HG03060 (cell line): ENCODE results near the gene BCAS3.

Experiments used
- ATAC-seq: cut with Tn5 transposase; IDR thresholded peaks from one replicate; pipeline ENCODE4 v1.9.1; 2021; ENCODE audit warnings: low read depth, moderate number of reproducible peaks; ENCODE audit not compliant: unreplicated experiment

Gene BCAS3

GRCh38 chr17:61208301-61209105, 530.9 kb downstream of the BCAS3 start:
- no peak for ATAC-seq

GRCh38 chr17:61209106-61209439, 531.4 kb downstream of the BCAS3 start:
- ATAC-seq = no peak

- ATAC-seq = no peak
Observed at GRCh38 chr17:61209525-61209924, 531.9 kb downstream of the BCAS3 start.

DNA sequence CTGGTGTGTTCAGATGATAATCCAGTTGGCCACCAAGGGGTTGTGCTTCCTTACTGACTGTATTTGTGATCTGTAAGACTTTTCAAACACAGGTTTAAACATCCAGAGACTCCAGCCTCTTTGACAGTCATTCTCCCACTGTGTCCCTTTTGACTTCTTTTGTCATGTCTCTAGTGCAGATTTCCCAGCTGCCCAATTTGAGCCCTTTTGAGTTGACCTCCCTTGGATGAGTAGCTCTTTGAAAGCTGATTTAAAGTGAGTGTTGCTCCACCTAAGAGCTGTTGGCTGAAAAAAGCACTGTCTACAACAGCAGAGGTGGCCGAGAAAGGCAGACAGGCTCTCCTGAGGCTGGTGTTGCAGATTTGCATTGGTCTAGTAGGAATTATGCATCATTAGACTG, 533.6 kb downstream of the BCAS3 start:
- ATAC-seq = no peak

GRCh38 chr17:61212655-61213054, 535.0 kb downstream of the BCAS3 start:
- no peak for ATAC-seq

GRCh38 chr17:61214753-61215152, 537.1 kb downstream of the BCAS3 start:
- no peak for ATAC-seq

GRCh38 chr17:61216066-61216465, 538.4 kb downstream of the BCAS3 start:
- no peak for ATAC-seq

DNA sequence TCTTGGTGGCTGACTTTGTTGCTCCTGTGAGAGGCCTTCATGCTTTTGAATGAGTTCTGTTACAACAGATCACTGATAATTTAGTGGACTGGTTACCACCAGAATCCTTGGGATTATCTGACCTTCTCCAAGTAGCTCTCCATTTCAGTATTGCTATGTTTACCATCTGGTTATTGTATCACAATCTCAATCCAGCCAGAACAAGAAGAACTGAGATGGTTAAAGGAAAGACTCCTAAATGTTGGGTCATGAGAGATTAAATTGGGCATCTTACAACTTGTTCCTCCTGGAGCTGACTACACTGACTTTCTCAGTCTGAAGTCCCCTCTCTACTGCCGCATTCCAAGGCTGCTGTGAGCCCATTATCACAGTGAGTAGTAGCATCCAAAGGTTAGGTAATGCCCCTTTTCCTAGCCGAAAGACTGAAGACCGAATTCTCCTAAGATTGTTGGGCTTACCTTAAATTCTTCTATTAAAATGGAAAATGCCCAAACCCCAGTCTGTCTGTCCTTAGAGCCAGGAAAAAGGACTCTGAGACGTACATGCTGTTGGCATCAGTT, 540.3 kb downstream of the BCAS3 start:
- ATAC-seq = no peak

- ATAC-seq = no peak
Observed at GRCh38 chr17:61218438-61218837, 540.8 kb downstream of the BCAS3 start.

DNA sequence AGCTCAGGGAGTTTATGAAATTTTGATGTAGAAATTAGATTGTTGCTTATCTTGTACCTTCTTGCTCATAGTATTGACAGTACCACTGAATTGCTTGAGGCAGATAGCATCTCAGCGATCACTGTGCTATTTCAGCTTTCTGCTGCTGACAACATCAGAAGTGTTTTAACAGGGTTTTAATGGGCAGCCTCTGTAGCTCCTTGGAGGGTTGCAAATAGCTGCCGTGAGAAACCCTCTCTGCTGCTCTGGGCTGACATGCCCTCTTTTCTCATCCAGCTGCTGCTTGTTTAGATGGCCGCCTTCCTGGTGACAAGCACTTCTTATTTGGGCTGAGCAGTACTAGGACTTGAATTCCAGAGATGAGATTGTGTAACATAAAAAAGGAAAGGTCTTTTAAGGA, 541.8 kb downstream of the BCAS3 start:
- no peak for ATAC-seq

GRCh38 chr17:61221181-61221580, 543.5 kb downstream of the BCAS3 start:
- ATAC-seq = no peak

- no peak for ATAC-seq
Observed at GRCh38 chr17:61221597-61222471, 544.2 kb downstream of the BCAS3 start.

- no peak for ATAC-seq
Observed at GRCh38 chr17:61223725-61224124, 546.1 kb downstream of the BCAS3 start.

DNA sequence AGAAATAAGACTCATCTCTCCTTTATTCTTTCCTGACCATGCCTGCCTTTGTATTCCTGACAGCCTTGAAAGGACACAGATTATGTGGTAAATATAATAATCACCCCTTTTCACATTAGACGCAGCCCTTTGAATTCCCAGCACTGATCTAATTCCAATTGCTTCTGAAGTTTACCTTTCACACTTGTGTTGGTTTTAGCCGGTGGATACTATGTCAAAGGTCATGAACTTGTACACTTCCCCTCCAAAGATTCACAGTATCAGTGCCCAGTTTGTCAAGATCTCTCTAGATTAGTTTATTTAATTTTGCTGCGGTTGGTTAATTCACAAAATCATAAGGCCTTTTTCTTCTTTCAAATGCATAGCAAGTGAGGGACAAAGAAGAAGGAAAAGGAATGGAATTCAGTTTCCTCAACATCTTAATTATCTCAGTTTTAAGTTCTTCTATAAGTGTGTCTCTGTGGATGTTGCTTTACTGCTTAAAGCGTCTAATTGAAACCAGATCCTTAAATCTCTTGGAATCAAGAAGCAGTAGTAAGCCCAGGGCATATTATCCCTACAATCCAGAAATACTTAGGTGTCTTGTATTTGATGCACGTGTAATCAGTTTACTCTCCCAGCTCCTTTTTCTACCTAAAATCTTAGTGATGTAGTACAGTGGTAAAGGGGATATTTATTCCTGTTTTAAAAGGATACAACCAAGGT, 547.7 kb downstream of the BCAS3 start:
- no peak for ATAC-seq

DNA sequence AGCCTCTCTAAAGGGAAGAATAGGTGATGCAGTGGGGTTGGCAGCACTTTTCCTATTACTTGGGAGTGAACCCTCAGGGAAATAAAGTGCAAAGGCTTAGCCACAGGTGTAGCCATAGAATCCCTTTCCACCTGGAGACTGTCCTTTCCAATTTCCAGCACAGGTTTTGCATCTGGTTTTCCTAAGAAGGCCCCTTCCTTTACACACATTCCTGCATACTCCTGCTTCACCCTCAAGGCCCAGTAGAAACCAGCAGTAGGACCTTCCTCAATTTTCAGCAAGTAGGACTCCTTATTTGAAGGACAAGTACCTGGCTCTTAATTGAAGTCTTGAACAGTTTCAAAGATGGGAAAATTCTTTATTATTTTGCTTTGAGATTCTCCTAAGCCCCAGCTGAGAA, 550.2 kb downstream of the BCAS3 start:
- ATAC-seq = no peak

DNA sequence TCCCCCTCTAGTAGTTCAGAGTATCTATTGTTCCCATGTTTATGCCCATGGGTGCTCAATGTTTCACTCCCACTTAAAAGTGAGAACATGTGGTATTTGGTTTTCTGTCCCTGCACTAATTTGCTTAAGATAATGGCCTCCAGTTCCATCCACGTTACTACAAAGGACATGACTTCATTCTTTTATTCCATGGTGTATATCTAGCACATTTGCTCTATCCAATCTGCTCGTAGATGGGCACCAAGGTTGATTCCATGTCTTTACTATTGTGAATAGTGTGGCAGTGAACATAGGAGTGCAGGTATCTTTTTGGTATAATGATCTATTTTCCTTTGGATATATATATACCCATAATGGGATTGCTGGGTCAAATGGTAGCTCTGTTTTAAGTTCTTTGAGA, 552.8 kb downstream of the BCAS3 start:
- ATAC-seq = no peak

GRCh38 chr17:61230972-61231820, 553.5 kb downstream of the BCAS3 start:
- no peak for ATAC-seq

DNA sequence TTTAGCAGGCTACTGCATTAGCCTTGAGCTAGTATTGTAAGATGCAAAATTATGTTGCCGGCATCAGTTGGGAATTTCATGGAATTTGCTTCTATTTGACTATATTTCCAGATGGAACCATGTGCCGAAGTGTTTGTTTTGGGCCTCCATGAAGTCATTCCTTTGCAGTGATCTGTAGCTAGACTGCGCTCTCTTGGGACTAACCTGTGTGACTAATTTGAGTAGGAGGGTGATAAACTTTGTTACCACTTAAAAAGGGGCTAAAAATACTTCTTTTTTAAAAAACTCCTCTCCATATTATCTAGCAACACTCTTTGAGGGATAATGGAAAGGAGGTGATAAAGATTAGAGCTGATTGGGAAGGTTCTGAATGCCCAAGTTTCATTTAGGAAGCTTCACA, 555.2 kb downstream of the BCAS3 start:
- ATAC-seq = no peak

DNA sequence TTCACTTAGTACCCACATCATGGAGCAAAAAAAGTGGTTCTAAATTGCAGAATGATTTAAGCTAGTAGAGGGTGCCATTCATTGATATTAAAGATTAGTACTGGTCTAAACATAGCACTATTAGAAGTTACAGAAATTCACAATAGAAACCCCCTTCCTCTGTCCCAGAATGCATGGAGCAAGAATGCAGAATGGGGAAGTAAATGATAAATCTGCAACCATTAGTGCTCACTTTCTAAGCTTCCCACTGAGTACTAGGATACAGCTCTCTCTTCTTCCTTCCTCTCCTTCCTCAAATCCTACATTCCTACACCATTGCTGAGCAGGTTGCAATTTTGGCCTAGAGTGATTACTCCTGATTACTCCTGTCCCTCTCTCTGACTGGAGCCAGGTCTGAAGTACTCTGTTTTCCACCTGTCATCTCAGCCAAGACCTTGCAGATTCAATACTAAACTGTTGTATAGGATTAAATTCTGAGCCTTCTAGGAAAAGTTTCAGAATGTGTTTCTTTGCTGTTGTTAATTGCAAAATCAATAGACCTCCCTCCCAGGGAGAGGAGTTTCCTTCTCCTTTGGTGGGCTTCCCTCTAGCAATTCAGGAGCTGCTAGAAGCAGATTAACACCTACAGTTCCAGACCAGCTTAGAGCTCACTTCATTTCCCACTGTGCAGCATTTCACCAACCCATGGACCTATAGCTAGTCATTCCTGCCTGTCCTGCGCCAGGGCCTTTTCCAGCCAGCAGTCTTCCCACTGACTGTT, 556.5 kb downstream of the BCAS3 start:
- ATAC-seq = no peak
